ENCODE measurements around the gene F13A1. TPM values are rescaled to one million over a fixed set of nuclear protein-coding genes. Genes with fewer than 3 reads are reported as not detected.

The F13A1 gene
- total RNA-seq (2022; extraction: Qiagen RNA extraction) = not detected in 5 replicates

GRCh38 chr6:6319952-6320811 lies at the start of gene F13A1:
Gene F13A1 (minus strand): TSS chr6:6320662. CDS start chr6:6318664, 1,998 bp downstream.

Data from A549 treated with Hydrocortisone at 1 μM for 4 hours (cell line).